Activated CD8-positive, alpha-beta memory T cell treated with anti-CD3 and anti-CD28 coated beads, Interleukin-2, amount 10 ng/mL, durations not matched to agents 7 days and 5 days (primary cell): ENCODE measurements around the gene CXCR3. TPM values are rescaled to one million over a fixed set of nuclear protein-coding genes. Genes with fewer than 3 reads are reported as not detected.
"Not testable (repeated sequence)": the region's sequence is repeated elsewhere in the genome, so short reads cannot be mapped to it uniquely, and the experiment has no call there.

Source experiments
- ATAC-seq: fragments of 150-1000 bp; cut with Tn5 transposase; one replicate; pipeline ENCODE4 v1.10.0; 2021; ENCODE audit warnings: moderate library complexity
- CTCF ChIA-PET: fragments of 350-600 bp; sonication (Branson Sonifier 250); formaldehyde crosslinking; loops from one replicate; lab custom pipeline; 2021; ENCODE audit warnings: antibody characterized with exemption; lab: Charles Lee
- DNase-seq: peaks from one replicate; pipeline ENCODE4 v3.0.0-alpha.2; 2020
- H3K27ac Mint-ChIP-seq: one replicate; pipeline ENCODE4 v1.8.0; 2021; ENCODE audit warnings: mild to moderate bottlenecking, mixed read lengths
- H3K27me3 Mint-ChIP-seq: one replicate; pipeline ENCODE4 v1.8.0; 2021; ENCODE audit warnings: mixed read lengths
- H3K36me3 Mint-ChIP-seq: one replicate; pipeline ENCODE4 v1.8.0; 2021; ENCODE audit warnings: mild to moderate bottlenecking, mixed read lengths
- H3K4me1 Mint-ChIP-seq: one replicate; pipeline ENCODE4 v1.8.0; 2021; ENCODE audit warnings: mixed read lengths
- H3K4me3 Mint-ChIP-seq: one replicate; pipeline ENCODE4 v1.8.0; 2021; ENCODE audit warnings: mild to moderate bottlenecking, moderate library complexity, mixed read lengths
- H3K9me3 Mint-ChIP-seq: one replicate; pipeline ENCODE4 v1.8.0; 2022; ENCODE audit warnings: low read depth, mixed read lengths
- total RNA-seq, 2 experiments: library from RNA; stranded (reverse); gene quantifications; one replicate each; pipeline ENCODE4 v1.2.3, GENCODE V29; 2021

Gene CXCR3
- total RNA-seq, 2 experiments from 2014 or later: 97.4 to 119 TPM

DNA sequence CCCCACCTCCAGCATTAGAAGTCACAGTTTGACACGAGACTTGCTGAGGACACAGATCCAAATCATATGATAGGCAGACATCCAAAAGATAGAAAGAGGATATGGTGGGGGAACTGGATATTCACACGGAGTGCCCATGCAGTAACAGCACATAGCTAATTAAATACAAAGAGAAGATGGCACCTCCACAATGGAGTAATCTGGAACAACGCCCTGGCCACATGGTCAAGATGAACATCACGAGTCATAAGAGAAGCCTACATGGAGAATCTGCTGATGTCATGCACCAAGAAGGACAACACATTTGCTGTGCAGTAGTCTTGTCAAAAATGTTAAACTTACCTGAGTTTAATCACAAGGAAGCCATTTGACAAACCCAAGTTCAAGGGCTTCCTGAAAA is 39.0 kb upstream of the CXCR3 start:
- ATAC-seq (no peak), DNase-seq (no peak)
- Mint-ChIP-seq H3K4me1 (peaks cover 18% of the 10 kb centered on the region), H3K27ac (no peak overlapping the region), H3K4me3 (no peak overlapping the region), H3K36me3 (no peaks in the 10 kb centered on the region), H3K27me3 (peaks cover 14% of the 10 kb centered on the region), H3K9me3 (no peaks in the 10 kb centered on the region)
- CTCF ChIA-PET: no interaction called here

DNA sequence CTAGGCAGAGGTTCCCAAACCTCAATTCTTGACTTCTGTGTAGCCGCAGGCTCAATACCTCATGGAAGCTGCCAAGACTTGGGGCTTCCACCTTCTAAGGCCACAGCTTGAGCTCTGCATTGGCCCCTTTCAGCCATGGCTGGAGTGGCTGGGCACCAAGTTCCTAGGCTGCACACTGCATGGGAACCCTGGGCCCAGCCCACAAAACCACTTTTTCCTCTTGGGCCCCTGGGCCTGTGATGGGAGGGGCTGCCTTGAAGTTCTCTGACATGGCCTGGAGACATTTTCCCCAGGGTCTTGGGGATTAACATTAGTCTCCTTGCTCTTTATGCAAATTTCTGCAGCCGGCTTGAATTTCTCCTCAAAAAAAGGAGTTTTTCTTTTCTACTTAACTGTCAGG is 35.0 kb upstream of the CXCR3 start:
- CTCF ChIA-PET: interaction anchor here (1.1 to 2.2 kb wide), 4 partner anchors 20 to 83 kb away, joined by 3 to 14 read pairs (median 7); partner anchors contain the start of gene CXCR3
- Mint-ChIP-seq H3K27me3 (peaks cover 13% of the 10 kb centered on the region), H3K4me1 (peaks cover 31% of the 10 kb centered on the region), H3K9me3 (no peaks in the 10 kb centered on the region), H3K27ac (no peak overlapping the region), H3K36me3 (no peaks in the 10 kb centered on the region), H3K4me3 (no peak overlapping the region)
- ATAC-seq (no peak), DNase-seq (no peak)

DNA sequence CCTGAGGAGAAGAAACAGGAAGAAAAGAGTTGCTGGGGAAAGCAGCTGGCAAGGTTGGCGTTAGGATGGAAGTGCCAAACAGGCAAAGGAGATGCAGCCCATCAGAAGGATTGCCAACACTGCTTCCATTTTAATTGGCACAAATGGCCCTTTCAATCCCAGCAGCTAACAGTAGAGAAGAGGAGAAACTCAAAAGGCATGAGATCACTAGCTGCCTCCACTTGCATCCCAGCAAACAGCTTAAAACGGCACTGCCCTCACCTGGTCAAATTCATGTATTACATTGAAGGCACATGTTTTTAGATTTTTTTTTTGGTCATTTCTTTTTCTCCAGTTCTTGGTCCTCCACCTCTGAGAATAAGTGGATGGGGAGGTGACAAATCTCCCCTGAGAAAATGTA is 34.1 kb upstream of the CXCR3 start:
- CTCF ChIA-PET: interaction anchor here (0.7 to 2.2 kb wide), 17 partner anchors 9 to 475 kb away, joined by 3 to 14 read pairs (median 4); partner anchors contain the start of gene CXCR3
- Mint-ChIP-seq H3K4me3 (no peak overlapping the region), H3K36me3 (no peaks in the 10 kb centered on the region), H3K9me3 (no peaks in the 10 kb centered on the region), H3K4me1 (peaks cover 31% of the 10 kb centered on the region), H3K27ac (no peak overlapping the region), H3K27me3 (peaks cover 13% of the 10 kb centered on the region)
- peak; percentile 69 for DNase-seq
- ATAC-seq: peak; percentile 61

DNA sequence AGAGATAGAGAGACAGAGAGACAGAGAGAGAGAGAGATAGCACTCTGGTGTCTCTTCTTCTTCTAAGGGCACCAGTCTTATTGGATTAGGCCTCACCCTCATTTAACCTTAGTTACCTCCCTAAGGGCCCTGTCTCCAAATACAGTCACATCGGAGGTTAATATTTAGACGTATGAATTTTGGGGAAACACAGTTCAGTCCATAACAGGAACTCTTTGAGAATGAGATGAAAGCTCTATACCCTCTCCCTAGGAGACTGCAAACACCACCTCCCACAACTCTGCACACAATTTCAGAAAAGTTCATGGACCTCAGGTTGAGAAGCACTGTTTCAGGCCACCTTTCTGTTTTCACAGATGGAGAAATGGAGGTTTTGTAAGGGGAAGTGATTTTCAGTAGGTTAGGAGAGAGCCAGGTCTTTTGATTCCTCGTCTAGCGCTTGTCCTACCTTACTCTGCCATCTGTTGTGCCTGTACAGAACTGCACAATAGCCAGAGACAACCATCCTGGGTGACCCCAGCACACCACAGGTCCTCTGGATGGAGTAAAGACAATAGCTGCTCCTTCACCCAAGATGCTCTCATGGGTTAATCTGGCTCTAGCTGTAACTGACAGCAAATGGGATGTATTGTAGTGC is 32.1 kb upstream of the CXCR3 start:
- DNase-seq (peak; percentile 54), ATAC-seq (peak; percentile 90)
- CTCF ChIA-PET: interaction anchor here (0.9 to 2.0 kb wide), 5 partner anchors 11 to 114 kb away, joined by 3 to 7 read pairs (median 4); no protein-coding TSS in a partner anchor
- Mint-ChIP-seq H3K4me3 (no peak overlapping the region), H3K27ac (peak overlapping the region; percentile 15), H3K4me1 (peaks cover 24% of the 10 kb centered on the region), H3K27me3 (no peaks in the 10 kb centered on the region), H3K36me3 (no peaks in the 10 kb centered on the region), H3K9me3 (no peaks in the 10 kb centered on the region)

DNA sequence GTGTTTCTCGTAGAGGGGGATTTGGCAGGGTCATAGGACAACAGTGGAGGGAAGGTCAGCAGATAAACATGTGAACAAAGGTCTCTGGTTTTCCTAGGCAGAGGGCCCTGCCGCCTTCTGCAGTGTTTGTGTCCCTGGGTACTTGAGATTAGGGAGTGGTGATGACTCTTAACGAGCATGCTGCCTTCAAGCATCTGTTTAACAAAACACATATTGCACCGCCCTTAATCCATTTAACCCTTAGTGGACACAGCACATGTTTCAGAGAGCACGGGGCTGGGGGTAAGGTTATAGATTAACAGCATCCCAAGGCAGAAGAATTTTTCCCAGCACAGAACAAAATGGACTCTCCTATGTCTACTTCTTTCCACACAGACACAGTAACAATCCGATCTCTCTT is 26.1 kb upstream of the CXCR3 start:
- H3K27me3 Mint-ChIP-seq: not testable (repeated sequence)

DNA sequence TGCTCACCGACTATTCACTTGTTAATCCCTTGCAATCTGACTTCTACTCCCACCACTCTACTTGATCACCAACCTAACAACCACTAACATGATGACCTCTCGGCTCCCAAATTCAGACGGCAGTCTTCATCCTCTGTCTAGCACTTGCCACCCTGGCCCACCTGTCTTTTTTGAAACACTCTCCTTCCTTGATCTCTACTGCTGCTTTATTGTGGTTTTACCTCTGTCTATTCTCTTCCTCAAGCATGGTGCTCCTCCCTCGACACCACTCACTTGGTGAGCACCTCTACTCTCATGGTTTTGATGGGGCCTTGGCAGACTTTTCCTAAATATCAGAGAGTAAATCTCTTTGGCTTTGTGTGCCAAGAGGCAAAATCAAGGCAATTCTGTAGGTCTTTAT is 21.7 kb upstream of the CXCR3 start:
- H3K4me1 Mint-ChIP-seq: peaks cover 15% of the 10 kb centered on the region
- ATAC-seq: no peak
- DNase-seq: no peak
- H3K27me3 Mint-ChIP-seq: no peaks in the 10 kb centered on the region
- H3K4me3 Mint-ChIP-seq: no peak overlapping the region
- H3K36me3 Mint-ChIP-seq: peaks cover 1% of the 10 kb centered on the region
- no peaks in the 10 kb centered on the region for H3K9me3 Mint-ChIP-seq
- CTCF ChIA-PET: interaction anchor here (5.2 kb wide), 1 partner anchor 24 kb away, joined by 33 read pairs; the partner anchor contains the start of gene CXCR3
- no peak overlapping the region for H3K27ac Mint-ChIP-seq

More for the DNA sequence above, 26.1 kb upstream of the CXCR3 start:
- DNase-seq, H3K4me1 Mint-ChIP-seq, H3K9me3 Mint-ChIP-seq, H3K4me3 Mint-ChIP-seq, H3K27ac Mint-ChIP-seq, H3K36me3 Mint-ChIP-seq, CTCF ChIA-PET, ATAC-seq: not testable (repeated sequence)

DNA sequence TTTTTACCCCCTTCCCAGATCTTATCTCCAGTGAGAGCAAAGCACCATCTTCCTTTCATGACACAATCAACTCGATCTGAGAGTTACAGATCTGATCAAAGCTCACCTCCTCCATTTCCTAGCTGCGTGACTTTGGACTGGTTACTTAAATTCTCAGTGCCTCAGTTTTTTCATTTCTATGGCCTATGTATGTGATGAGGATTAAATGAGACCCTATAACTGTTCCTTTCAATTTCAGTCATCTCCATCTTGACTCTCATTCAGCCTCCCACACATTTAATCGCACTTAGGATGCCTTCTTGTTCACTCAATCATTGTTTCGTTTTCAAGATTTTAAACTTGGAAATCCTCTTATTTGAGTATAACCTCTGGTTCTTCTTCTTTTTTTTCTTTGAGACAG is 20.1 kb upstream of the CXCR3 start:
- CTCF ChIA-PET: interaction anchor here (0.7 to 5.2 kb wide), 3 partner anchors 12 to 22 kb away, joined by 4 to 33 read pairs (median 4); partner anchors contain the start of gene CXCR3
- Mint-ChIP-seq H3K27me3 (no peaks in the 10 kb centered on the region), H3K27ac (no peak overlapping the region), H3K4me3 (no peak overlapping the region), H3K4me1 (peaks cover 15% of the 10 kb centered on the region), H3K36me3 (peaks cover 1% of the 10 kb centered on the region), H3K9me3 (no peaks in the 10 kb centered on the region)
- no peak for DNase-seq
- peak; percentile 41 for ATAC-seq

DNA sequence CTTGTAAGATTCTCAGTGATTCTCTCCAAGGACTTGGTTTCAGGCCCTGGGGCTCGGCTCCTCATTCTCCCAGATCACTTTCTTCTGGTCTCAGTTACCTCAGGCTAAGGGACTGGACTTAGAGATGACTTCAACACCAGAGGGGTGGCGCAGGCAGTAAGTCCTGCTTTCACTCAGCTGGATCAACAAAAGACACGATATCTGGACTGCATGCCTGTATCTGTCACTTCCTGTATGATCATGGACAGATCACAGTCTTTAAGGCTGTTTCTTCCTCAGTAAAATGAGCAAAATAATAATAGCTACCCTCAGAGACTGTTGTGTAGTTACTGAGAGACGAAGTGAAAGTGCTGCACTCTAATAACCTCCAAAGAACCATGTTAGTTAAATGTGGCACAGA is 19.5 kb upstream of the CXCR3 start:
- no peaks in the 10 kb centered on the region for H3K27me3 Mint-ChIP-seq
- H3K4me3 Mint-ChIP-seq: no peak overlapping the region
- no peaks in the 10 kb centered on the region for H3K9me3 Mint-ChIP-seq
- H3K36me3 Mint-ChIP-seq: peaks cover 1% of the 10 kb centered on the region
- CTCF ChIA-PET: interaction anchor here (0.7 to 5.2 kb wide), 2 partner anchors 15 to 22 kb away, joined by 4 to 33 read pairs; partner anchors contain the start of gene CXCR3
- ATAC-seq: peak; percentile 57
- DNase-seq: no peak
- H3K27ac Mint-ChIP-seq: no peak overlapping the region
- H3K4me1 Mint-ChIP-seq: peaks cover 15% of the 10 kb centered on the region

DNA sequence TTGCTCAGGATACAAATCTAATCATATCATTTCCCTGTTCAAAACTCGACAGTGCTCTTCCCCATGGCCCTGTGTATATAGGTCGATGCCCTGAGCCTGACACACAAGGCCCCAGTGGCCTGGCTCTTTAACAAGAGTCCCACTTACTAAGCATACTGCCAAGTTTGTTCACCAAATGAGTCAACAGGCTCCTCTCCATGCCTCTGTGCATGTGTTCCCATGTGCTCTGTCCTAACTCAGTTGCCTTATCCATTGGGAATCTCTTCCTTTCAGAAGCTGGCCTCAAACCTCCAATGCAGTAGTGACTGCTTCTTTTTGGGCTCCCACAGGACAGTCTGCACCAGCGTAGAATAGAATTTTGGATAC is 18.9 kb upstream of the CXCR3 start:
- no peak overlapping the region for H3K27ac Mint-ChIP-seq
- H3K9me3 Mint-ChIP-seq: no peaks in the 10 kb centered on the region
- peak; percentile 58 for ATAC-seq
- no peak overlapping the region for H3K4me3 Mint-ChIP-seq
- CTCF ChIA-PET: interaction anchor here (0.8 to 5.2 kb wide), 3 partner anchors 10 to 21 kb away, joined by 3 to 33 read pairs (median 7); partner anchors contain the start of gene CXCR3
- peaks cover 1% of the 10 kb centered on the region for H3K36me3 Mint-ChIP-seq
- no peak for DNase-seq
- H3K27me3 Mint-ChIP-seq: no peaks in the 10 kb centered on the region
- peaks cover 15% of the 10 kb centered on the region for H3K4me1 Mint-ChIP-seq

DNA sequence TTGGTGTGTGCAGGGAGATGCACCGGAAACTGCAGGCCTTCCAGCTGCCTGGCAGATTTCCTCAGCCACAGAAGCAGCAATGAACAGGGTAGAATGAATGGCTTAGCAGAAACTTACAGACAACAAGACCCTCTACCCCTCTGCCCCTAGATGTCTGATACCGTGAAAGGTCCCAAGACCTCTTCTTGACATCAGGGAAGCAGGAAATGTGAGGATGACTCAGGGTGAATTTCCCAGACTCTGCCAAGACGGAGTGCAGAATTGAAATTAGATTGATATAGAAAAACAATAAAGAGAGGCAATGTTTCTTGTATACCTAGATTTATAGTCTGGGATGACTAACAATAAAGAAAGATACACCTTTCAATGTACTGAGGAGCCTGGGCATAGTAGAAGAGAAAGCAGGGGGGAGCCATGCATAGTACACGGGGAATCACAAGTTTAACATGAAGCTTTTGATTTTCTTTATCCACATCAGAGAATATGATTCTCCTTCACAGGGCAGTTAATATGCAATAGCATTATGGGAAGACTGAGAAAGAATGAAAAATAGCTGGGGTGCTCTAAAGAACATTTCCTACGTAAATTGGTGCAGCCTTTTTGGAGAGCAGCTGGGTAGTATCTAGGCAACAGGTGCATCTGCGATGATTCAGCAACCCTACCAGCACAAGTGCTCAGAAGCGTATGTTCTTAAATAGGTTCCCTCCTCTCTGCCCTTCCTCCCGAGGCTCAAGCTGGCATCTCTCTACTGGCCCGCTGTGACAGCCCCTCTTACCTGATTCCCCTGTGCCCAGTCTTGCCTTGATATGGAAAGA is 18.3 kb upstream of the CXCR3 start:
- Mint-ChIP-seq H3K36me3 (peaks cover 1% of the 10 kb centered on the region), H3K9me3 (no peaks in the 10 kb centered on the region), H3K4me3 (no peak overlapping the region), H3K4me1 (peaks cover 15% of the 10 kb centered on the region), H3K27me3 (no peaks in the 10 kb centered on the region), H3K27ac (no peak overlapping the region)
- DNase-seq (no peak), ATAC-seq (peak; percentile 68)
- CTCF ChIA-PET: interaction anchor here (0.8 to 5.2 kb wide), 4 partner anchors 11 to 20 kb away, joined by 3 to 33 read pairs (median 5); partner anchors contain the start of gene CXCR3

DNA sequence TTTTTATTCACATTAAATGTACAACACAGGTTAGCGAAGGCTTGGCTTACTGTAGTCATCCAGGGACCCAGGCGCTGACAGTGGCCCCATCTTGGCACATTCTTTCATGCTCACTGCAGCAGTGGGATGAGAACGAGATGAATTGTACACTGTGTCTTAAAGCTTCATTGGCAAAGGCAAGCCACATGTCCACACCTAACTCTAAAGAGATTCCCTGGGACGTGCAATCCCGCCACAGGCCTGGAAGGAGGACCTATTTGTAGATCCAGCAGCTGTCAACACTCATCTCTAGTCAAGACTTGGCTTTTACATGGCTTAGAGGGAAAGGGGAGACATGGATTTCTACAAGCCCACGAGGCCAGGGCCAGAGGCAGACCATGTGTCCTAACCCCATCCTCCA is 16.1 kb upstream of the CXCR3 start:
- Mint-ChIP-seq H3K27ac (no peak overlapping the region), H3K27me3 (no peaks in the 10 kb centered on the region), H3K4me1 (peaks cover 18% of the 10 kb centered on the region), H3K36me3 (peaks cover 1% of the 10 kb centered on the region), H3K4me3 (no peak overlapping the region), H3K9me3 (no peaks in the 10 kb centered on the region)
- DNase-seq (no peak), ATAC-seq (no peak)
- CTCF ChIA-PET: interaction anchor here (0.7 kb wide), 2 partner anchors 9 to 12 kb away, joined by 3 read pairs; no protein-coding TSS in a partner anchor

DNA sequence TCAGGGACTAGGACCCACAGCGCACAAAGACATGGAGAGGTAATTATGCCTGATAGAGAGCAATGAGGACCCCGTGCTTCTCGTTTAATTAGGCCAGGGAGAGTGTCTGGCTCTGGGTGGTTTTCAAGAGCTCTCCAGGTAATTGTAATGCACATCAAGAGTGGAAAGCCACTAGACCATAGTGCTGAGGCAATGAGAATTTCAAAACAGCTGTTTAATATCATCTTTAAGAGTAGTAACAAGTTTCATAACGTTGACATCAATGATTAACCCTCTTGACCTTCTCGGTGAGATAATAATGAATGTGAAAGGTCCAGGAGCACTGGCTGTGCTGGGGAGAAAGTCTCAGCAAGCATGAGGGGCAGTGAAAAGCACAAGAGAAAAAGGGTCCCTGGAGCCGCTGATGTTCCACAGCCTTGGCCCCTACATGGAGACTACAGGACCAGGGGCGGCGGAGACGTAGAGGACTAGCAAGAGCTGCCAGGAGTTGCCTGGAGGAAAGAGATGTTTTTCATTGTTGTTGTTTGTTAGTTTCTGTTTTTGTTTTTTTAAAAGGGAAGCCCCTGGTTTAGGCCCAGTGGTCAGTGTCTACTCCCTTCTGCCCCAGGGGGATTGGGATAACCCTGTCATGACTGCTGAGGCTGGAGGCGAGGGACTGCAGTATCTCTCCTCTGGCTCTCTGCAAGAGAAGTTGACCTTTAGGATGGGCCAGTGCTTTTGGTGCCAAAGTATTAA is 14.8 kb upstream of the CXCR3 start:
- CTCF ChIA-PET: interaction anchor here (0.6 kb wide), 1 partner anchor 20 kb away, joined by 3 read pairs; no protein-coding TSS in a partner anchor
- no peak overlapping the region for H3K27ac Mint-ChIP-seq

DNA sequence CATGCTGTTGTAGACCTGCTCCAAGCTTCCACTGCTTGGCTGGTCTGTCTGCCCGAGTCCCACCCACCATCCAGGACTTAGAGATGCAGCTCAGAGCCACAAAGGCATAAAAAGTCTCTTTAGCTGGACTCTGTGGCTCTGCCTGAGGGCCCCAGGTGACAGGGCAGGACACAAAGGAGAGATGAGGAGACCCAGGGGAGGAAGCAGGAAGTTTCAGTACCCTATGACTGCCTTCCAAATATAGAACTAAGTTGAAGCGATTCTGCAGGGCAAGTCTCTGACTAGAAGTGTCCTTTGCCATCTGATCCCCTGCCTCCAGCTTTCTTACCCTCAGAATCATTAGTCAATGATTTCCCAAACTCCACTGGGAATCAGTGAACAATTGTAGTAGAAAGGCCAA is 11.2 kb upstream of the CXCR3 start:
- CTCF ChIA-PET: no interaction called here
- no peaks in the 10 kb centered on the region for H3K9me3 Mint-ChIP-seq

More for the DNA sequence above, 14.8 kb upstream of the CXCR3 start:
- Mint-ChIP-seq H3K27me3 (no peaks in the 10 kb centered on the region), H3K4me3 (no peak overlapping the region), H3K36me3 (peaks cover 1% of the 10 kb centered on the region), H3K9me3 (no peaks in the 10 kb centered on the region), H3K4me1 (peaks cover 20% of the 10 kb centered on the region)
- ATAC-seq: no peak
- DNase-seq: no peak

More for the DNA sequence above, 11.2 kb upstream of the CXCR3 start:
- Mint-ChIP-seq H3K36me3 (no peaks in the 10 kb centered on the region), H3K27me3 (no peaks in the 10 kb centered on the region), H3K4me1 (peaks cover 14% of the 10 kb centered on the region), H3K27ac (no peak overlapping the region), H3K4me3 (no peak overlapping the region)
- DNase-seq: no peak
- ATAC-seq: no peak
